Ishikawa (cell line): ENCODE results near the gene BACH2.

ENCODE experiments used
- CEBPB ChIP-seq: IDR thresholded peaks from 2 replicates; pipeline ENCODE4 v1.6.1; 2012
- CREB1 ChIP-seq: IDR thresholded peaks from 2 replicates; pipeline ENCODE4 v1.6.1; 2012; ENCODE audit warnings: low read depth
- EGR1 ChIP-seq: IDR thresholded peaks from 2 replicates; pipeline ENCODE4 v1.6.1; 2012
- EP300 ChIP-seq: IDR thresholded peaks from 2 replicates; pipeline ENCODE4 v1.6.1; 2012; ENCODE audit warnings: borderline replicate concordance
- FOXM1 ChIP-seq: IDR thresholded peaks from 2 replicates; pipeline ENCODE4 v1.6.1; 2012; ENCODE audit warnings: low read depth, borderline replicate concordance
- NFIC ChIP-seq: IDR thresholded peaks from 2 replicates; pipeline ENCODE4 v1.6.1; 2012
- RAD21 ChIP-seq: IDR thresholded peaks from 2 replicates; pipeline ENCODE4 v1.6.1; 2012; ENCODE audit warnings: low read depth
- TAF1 ChIP-seq: IDR thresholded peaks from 2 replicates; pipeline ENCODE4 v1.6.1; 2012; ENCODE audit warnings: low read depth, mild to moderate bottlenecking
- TCF12 ChIP-seq: IDR thresholded peaks from 2 replicates; pipeline ENCODE4 v1.6.1; 2012; ENCODE audit warnings: low read depth
- TEAD4 ChIP-seq: IDR thresholded peaks from 2 replicates; pipeline ENCODE4 v1.6.1; 2012
- YY1 ChIP-seq: IDR thresholded peaks from 2 replicates; pipeline ENCODE4 v1.6.1; 2012; ENCODE audit warnings: low read depth
- ZBTB7A ChIP-seq: IDR thresholded peaks from 2 replicates; pipeline ENCODE4 v1.6.1; 2012; ENCODE audit warnings: low read depth
- TF ChIP-seq, protein P1 (sequence below): IDR thresholded peaks from 2 replicates; pipeline ENCODE4 v1.6.1; 2012
- TF ChIP-seq, protein P2 (sequence below): IDR thresholded peaks from 2 replicates; pipeline ENCODE4 v1.6.1; 2012; ENCODE audit warnings: low read depth, mild to moderate bottlenecking
- TF ChIP-seq, protein P3 (sequence below): IDR thresholded peaks from 2 replicates; pipeline ENCODE4 v1.6.1; 2012

The BACH2 gene

DNA sequence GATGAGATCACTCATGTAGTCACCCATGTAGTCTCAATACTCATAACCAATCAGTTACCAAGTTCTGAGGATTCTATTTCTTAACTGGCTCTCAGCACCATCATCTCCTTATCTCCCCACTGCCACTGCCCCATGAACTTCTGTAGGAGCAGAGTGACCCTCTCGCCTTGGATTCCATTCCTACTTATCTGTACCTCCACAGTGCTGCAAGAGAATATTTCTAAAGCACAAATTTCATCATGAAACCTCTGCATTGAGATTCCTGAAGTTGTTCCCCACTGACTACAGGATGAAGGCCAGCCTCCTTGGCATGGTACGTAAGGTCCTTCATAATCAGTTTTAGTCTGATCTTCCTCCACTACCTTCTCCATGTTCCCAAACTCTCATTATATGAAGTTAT, 34.8 kb downstream of the BACH2 start:
- TF ChIP-seq YY1: no peak
- TF ChIP-seq ZBTB7A: no peak

DNA sequence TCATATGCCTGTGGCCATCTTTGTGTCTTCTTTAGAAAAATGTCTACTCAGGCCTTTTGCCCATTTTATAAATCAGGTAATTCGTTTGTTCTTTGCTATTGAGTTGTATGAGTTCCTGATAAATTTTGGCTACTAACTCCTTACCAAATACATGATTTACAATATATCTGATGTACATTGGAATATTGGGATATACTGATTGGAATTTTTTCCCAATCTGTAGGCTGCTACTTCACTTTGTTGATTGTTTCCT, 39.2 kb downstream of the BACH2 start:
- no peak for TF ChIP-seq EGR1
- no peak for TF ChIP-seq TAF1
- TF ChIP-seq CEBPB: no peak
- TF ChIP-seq FOXM1: no peak
- TF ChIP-seq NFIC: no peak
- TF ChIP-seq RAD21: no peak
- no peak for TF ChIP-seq TCF12
- TF ChIP-seq, protein P1, sequence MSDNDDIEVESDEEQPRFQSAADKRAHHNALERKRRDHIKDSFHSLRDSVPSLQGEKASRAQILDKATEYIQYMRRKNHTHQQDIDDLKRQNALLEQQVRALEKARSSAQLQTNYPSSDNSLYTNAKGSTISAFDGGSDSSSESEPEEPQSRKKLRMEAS: no peak
- TF ChIP-seq YY1: no peak

DNA sequence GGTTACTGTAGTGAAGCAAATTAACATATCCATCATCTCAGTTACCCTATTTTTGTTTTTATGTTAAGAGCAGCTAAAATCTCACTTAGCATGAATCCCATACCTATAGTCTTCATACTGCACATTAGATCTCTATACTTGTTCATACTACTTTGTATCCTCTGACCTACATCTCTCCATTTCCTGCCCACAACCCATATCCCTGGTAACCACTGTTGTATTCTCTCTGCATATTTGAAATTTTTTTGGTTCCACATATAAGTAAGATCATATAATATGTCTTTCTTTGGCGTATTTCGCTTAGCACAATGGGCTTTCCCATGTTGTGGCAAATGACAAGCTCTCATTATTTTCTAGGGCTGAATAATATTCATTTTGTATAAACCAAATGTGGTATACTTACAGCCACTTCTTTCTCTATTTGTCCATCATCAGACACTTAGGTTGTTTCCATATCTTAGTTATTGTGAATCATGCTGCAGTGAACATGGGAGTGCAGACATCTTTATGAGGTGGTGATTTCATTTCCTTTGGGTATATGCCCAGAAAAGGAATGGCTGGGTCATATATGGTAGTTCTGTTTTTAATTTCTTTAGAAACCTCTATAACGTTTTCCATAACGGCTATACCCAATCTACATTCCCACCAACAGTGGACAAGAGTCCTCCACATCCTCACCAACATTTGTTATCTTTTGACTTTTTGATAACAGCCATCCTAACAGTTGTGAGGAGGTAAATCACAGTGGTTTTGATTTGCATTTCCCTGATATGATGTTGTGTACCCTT, 39.8 kb downstream of the BACH2 start:
- TF ChIP-seq, protein P2, sequence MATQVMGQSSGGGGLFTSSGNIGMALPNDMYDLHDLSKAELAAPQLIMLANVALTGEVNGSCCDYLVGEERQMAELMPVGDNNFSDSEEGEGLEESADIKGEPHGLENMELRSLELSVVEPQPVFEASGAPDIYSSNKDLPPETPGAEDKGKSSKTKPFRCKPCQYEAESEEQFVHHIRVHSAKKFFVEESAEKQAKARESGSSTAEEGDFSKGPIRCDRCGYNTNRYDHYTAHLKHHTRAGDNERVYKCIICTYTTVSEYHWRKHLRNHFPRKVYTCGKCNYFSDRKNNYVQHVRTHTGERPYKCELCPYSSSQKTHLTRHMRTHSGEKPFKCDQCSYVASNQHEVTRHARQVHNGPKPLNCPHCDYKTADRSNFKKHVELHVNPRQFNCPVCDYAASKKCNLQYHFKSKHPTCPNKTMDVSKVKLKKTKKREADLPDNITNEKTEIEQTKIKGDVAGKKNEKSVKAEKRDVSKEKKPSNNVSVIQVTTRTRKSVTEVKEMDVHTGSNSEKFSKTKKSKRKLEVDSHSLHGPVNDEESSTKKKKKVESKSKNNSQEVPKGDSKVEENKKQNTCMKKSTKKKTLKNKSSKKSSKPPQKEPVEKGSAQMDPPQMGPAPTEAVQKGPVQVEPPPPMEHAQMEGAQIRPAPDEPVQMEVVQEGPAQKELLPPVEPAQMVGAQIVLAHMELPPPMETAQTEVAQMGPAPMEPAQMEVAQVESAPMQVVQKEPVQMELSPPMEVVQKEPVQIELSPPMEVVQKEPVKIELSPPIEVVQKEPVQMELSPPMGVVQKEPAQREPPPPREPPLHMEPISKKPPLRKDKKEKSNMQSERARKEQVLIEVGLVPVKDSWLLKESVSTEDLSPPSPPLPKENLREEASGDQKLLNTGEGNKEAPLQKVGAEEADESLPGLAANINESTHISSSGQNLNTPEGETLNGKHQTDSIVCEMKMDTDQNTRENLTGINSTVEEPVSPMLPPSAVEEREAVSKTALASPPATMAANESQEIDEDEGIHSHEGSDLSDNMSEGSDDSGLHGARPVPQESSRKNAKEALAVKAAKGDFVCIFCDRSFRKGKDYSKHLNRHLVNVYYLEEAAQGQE: no peak
- TF ChIP-seq, protein P3, sequence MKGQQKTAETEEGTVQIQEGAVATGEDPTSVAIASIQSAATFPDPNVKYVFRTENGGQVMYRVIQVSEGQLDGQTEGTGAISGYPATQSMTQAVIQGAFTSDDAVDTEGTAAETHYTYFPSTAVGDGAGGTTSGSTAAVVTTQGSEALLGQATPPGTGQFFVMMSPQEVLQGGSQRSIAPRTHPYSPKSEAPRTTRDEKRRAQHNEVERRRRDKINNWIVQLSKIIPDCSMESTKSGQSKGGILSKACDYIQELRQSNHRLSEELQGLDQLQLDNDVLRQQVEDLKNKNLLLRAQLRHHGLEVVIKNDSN: no peak
- no peak for TF ChIP-seq FOXM1

DNA sequence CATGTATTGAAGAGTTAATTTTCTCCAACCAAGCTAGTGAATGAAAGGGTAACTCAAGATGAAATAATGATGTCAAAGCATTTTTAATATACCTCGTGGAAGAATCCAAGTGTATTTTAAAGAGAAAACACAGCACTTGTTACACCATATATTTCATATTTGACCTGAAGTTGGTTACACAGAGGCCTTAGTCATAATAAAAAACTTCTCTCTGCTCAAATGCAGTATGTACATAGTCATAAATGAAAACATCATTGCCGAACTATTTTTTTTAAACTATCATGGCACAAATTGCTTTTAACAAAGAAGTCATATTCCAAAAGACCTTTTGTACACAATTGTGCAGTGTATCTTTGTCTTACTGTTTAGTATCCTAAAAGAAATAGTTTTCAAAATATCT, 43.0 kb downstream of the BACH2 start:
- TF ChIP-seq EGR1 (no peak), ZBTB7A (no peak), FOXM1 (no peak), EP300 (no peak), RAD21 (no peak), TAF1 (no peak)
- TF ChIP-seq, protein P2: no peak

DNA sequence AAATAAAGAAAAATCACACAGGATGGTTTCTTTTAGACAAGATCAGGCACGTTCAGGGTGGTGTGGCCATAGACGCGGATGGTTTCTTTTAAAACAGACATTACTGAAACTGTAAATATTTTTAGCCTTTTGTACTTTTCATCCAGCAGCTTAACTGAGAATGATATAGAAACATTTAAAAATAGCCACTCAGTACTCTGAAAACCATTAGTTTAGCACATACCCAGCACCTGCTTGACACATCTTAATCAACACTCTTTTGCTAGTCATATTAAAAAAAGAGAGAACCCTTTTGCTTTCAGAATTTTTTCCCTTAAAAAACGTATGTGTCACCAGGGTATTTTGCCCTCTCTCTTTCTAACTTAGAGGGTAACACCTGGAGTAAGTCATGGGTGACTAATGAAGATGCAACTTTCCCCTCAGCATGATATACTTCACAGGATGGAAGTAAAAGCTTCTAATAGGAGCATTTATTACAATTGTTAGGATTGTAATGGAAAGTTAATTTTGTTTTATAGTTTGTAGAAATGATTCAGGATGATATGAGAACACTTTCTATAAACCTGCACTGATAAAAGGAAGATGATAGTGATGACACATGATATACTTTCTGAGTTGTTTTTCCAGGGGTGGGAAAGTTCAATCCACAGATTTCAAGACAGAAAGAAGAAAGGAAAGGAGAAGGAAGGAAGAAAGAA, 45.2 kb downstream of the BACH2 start:
- TF ChIP-seq, protein P2: no peak
- TF ChIP-seq YY1 (no peak), NFIC (no peak), TCF12 (no peak)

DNA sequence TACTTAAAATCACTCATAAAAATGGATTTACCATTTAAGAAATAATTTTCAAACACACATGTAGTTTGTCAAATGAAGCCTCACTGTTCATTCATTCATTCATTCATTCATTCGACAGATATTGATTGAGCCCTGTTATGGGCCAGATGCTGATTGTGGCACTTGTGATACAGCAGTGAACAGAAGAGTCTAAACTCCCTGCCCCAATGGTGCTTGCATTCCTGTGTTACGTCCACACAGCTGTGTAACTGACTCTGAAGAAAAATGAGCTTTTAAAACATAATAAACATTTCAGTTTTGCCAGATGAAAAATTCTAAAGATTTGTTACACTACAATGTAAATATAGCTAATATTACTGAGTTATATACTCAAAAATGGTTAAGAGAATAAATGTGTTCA, 46.2 kb downstream of the BACH2 start:
- TF ChIP-seq TCF12: no peak
- no peak for TF ChIP-seq EP300
- no peak for TF ChIP-seq FOXM1
- TF ChIP-seq, protein P3: no peak
- TF ChIP-seq NFIC: no peak
- TF ChIP-seq, protein P2: no peak
- TF ChIP-seq TEAD4: no peak
- TF ChIP-seq, protein P1: no peak
- no peak for TF ChIP-seq CEBPB
- TF ChIP-seq CREB1: no peak
- TF ChIP-seq YY1: no peak
- no peak for TF ChIP-seq EGR1
